Measurements from ENCODE around the gene IFITM5.
A peak's percentile ranks its signal among the peaks of the same experiment; 100 is the strongest.

The IFITM5 gene

GRCh38 chr11:257766-258493 lies 41.4 kb downstream of the IFITM5 start:
- DNase-seq = no peak

DNA sequence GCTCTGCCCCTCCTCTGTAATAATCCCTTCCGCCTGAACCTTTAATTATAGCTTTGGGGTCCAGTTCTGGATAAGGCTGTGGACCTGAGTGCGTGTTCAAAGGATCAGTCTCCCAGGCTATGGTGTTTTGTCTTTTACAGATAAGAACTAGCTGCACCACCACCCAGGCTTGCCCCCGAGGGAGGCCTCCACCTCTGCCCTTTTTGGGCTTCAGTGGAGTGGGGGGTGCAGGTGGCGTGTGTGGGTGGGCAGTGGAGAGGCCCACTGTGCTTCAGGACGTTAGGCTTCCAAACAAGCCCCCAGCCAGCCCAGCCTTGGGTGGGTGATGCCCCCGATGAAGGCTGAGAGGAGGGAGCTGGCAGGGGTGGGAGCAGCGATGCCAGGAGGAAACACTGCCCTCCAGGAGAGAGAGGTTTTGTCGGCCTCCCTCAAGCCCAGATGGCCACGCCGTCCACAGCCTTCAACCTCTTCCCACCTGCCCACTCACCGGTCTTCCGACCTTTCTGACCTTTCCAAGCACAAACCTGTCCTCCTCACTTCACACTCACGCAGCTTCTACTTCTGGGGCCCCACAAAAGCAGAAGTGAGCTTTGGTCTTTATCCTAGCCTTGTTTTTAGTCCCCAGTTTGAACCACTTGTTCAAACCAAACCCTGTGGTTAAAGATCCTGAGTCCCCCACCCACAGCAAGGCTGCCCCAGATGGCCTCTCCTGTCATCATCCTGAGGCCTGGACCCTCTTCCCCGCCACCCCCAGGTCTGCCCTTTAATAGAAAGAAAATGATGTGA lies 42.2 kb downstream of the IFITM5 start:
- DNase-seq = no peak

- DNase-seq = no peak
These were observed 43.5 kb downstream of the IFITM5 start for GRCh38 chr11:255816-256215.

DNA sequence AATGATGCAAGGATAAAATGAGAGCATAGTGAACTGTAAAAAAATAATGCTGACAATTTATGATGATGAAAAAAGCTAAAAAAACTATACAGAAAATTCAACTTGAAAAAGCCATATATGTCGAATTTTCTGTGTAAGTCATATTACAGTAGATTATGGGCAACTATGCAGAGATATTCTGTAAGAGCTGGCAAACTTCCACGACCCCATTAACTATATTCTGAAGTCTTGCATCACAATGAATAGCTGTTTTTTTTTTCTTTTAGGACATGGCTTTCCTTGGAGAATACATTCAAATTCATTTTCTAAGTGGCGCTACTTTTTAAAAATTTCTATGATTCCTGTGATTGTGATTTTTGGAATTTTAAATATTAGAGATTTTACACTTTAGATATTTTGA lies 44.1 kb downstream of the IFITM5 start:
- no peak for DNase-seq

- no peak for DNase-seq
These were observed 45.4 kb downstream of the IFITM5 start for GRCh38 chr11:253886-254270.

DNA sequence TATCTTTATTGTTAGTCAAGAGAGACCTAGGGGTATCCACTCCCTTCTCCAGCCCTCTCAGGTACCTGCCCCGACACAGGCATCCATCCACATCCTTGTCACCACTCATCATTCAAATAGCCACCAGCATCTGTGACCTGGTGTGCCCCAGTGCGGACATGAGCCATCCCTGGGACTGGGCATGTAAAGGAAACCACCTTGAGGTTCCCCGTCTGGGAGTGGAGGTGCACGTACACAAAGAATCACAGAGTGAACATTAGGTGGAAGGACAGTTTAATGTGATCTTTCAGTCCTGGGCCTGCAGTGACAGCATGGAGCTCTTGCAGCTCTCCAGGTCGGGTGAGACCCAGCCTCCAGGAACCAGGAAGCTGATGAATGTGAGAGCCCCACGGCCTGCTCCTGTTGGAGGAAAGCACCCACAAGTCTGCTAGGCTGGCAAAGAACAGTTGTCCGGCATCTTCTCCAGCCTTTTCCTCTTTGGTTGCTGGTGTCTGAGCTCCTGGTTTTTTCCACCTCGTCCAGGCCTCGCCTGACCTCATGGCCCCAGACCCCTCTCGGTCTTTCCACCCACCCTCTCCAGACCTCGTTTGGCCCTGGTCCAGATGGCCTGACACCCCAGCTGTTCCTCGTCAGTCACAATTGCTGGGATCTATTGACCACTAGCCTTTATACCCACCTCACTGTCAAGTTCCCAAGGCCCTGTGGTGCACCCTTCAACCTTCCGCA lies 46.0 kb downstream of the IFITM5 start:
- DNase-seq = no peak

DNA sequence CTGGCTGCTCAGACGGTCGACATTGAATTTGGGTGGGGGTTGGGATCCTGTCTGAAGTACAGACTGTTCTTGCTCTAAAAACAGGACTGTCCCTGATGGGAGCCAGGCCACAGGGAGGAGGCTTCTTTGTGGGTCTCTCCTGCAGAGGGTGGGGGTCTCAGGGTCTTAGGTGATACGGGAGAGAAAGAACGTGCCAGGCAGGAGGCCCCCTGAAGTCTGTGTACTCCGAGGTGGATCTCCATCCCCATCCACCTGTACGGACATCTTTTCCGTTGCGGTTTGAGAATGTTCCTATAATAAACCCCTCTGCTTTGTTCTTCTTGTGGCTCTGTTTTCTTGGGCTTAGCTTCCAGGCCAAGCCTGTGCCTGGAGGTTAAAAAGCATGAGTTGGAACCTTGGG lies 46.7 kb downstream of the IFITM5 start:
- no peak for DNase-seq

DNA sequence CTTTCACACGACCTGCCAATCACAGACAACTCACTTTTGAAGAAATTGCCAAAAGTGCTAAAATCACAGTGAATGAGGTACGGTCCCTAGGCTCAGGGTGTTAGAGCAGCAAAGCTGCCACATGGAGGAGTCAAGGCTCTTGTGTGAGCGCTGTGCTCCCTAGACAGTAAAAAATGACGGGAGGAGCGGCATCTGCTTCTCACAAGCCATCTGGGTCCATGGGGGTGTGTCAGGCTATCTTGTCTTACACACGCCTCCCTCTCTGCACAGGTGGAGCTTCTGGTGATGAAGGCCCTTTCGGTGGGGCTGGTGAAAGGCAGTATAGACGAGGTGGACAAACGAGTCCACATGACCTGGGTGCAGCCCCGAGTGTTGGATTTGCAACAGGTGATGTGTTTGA lies 47.8 kb downstream of the IFITM5 start:
- no peak for DNase-seq

GRCh38 chr11:250740-251299 lies 48.5 kb downstream of the IFITM5 start:
- DNase-seq = peak; percentile 78

DNA sequence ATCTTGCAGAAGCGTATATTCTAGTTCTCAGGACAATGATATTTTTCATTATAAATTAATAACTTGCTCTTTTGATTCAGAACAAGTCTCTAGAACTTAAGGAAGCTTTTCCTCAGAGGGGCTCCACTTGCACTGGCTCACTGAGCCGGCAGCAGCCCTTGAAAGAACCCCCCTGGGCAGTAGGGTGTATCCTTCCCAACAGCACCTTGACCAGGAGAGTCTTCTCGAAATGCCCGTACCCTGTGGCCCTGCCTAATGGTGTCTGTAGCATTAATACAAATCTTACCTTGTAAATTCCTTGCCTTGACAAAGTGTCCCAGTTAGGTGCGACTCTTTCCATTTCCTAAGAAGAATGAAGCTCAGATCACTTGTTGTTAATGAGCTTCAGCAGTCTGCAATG lies 49.1 kb downstream of the IFITM5 start:
- DNase-seq = no peak

DNA sequence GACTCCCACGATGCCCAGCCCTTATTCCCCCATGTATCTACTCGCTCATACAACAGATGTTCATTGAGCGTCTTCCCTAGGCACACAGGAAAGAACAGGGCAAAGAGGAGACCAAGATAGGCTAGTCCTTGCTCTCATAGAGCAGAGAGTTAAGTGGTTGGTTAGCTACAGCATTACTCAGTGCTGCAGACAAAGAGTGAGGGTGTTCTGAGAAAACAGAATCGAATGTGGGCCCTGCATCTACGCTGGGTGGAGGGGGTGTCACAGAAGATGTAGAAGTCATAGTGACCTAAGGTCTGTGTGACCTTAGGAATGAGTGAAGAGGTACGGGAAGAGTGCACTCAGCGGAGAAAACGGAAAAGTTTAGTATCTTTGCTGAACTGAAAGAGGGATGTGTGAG lies 50.3 kb downstream of the IFITM5 start:
- no peak for DNase-seq

Data from activated naive CD4-positive, alpha-beta T cell treated with anti-CD3 and anti-CD28 coated beads, Interleukin-2, amount 50 U/mL, for 16 hours (primary cell).